A549 (cell line): ENCODE results near the gene PAGE1.

Source experiments
- BHLHE40 ChIP-seq: IDR thresholded peaks from 2 replicates; pipeline ENCODE4 v1.6.1; 2012; ENCODE audit warnings: low read depth, low read length, inconsistent platforms
- JUN ChIP-seq, 2 experiments: fragments of >200 bp; sonication (Bioruptor Twin); formaldehyde crosslinking; IDR thresholded peaks; 2 replicates in 1 of 2; 3 replicates in 1 of 2; pipeline ENCODE4 v1.6.1; 2016 to 2017
- POLR2A ChIP-seq: IDR thresholded peaks from 2 replicates; pipeline ENCODE4 v1.6.1; 2012; ENCODE audit warnings: mild to moderate bottlenecking, low read length
- TF ChIP-seq, protein P1 (sequence below): IDR thresholded peaks from 2 replicates; pipeline ENCODE4 v1.6.1; 2012
- TF ChIP-seq, protein P2 (sequence below): fragments of >200 bp; sonication (Bioruptor Twin); formaldehyde crosslinking; IDR thresholded peaks from 3 replicates; pipeline ENCODE4 v1.5.1; 2016
- TF ChIP-seq, protein P3 (sequence below): IDR thresholded peaks from 2 replicates; pipeline ENCODE4 v1.6.1; 2012
- TF ChIP-seq, protein P4 (sequence below): fragments of 200-600 bp; sonication (generic); IDR thresholded peaks from 2 replicates; pipeline ENCODE4 v1.6.1; 2016; ENCODE audit warnings: antibody characterized with exemption, mild to moderate bottlenecking, moderate library complexity
- TF ChIP-seq, protein P5 (sequence below): fragments of 250-450 bp; sonication (Bioruptor Pico); IDR thresholded peaks from 2 replicates; pipeline ENCODE4 v1.5.0; 2021; ENCODE audit warnings: mild to moderate bottlenecking, moderate library complexity, borderline replicate concordance

DNA sequence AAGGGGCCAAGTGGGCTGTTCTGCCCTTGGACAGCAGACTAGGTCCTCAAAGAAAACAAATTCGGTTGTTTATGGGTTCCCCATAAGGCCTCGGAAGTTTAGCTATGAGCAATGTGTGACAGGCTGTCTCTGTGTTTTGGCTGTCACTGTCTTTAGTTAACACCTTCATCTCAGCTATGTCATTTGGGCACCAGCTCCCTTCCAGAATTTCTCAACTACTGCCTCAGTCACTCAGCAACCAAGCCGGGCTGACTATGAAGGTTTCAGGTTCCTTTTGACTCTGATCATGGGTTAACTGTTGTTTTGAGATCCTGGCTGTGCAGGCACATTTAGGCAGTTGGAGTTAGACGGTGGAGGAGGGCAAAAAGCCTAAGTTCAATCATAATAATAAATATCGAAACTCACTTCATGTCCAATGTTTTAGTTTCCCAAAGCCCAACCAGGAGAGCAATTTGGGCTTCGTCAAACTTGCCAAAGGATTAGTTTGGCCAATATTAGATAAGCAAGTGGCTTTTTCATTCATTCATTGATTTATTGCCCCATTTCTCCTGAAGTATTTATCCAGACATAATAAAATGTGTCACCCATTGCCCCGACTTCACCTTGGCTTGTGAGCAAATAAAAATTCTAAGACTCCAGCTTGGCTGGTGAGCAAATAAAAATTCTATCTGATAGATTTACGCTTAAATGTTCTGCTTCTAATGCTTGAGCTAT lies 9.1 kb upstream of the PAGE1 start:
- TF ChIP-seq POLR2A = no peak
- TF ChIP-seq JUN (IDR thresholded peaks at IDR 0.05) = no peak
- TF ChIP-seq, protein P1, sequence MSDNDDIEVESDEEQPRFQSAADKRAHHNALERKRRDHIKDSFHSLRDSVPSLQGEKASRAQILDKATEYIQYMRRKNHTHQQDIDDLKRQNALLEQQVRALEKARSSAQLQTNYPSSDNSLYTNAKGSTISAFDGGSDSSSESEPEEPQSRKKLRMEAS = no peak
- TF ChIP-seq, protein P2, sequence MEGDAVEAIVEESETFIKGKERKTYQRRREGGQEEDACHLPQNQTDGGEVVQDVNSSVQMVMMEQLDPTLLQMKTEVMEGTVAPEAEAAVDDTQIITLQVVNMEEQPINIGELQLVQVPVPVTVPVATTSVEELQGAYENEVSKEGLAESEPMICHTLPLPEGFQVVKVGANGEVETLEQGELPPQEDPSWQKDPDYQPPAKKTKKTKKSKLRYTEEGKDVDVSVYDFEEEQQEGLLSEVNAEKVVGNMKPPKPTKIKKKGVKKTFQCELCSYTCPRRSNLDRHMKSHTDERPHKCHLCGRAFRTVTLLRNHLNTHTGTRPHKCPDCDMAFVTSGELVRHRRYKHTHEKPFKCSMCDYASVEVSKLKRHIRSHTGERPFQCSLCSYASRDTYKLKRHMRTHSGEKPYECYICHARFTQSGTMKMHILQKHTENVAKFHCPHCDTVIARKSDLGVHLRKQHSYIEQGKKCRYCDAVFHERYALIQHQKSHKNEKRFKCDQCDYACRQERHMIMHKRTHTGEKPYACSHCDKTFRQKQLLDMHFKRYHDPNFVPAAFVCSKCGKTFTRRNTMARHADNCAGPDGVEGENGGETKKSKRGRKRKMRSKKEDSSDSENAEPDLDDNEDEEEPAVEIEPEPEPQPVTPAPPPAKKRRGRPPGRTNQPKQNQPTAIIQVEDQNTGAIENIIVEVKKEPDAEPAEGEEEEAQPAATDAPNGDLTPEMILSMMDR = no peak
- TF ChIP-seq, protein P3, sequence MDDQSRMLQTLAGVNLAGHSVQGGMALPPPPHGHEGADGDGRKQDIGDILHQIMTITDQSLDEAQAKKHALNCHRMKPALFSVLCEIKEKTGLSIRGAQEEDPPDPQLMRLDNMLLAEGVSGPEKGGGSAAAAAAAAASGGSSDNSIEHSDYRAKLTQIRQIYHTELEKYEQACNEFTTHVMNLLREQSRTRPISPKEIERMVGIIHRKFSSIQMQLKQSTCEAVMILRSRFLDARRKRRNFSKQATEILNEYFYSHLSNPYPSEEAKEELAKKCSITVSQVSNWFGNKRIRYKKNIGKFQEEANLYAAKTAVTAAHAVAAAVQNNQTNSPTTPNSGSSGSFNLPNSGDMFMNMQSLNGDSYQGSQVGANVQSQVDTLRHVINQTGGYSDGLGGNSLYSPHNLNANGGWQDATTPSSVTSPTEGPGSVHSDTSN = no peak
- TF ChIP-seq BHLHE40 = no peak
- TF ChIP-seq, protein P4, sequence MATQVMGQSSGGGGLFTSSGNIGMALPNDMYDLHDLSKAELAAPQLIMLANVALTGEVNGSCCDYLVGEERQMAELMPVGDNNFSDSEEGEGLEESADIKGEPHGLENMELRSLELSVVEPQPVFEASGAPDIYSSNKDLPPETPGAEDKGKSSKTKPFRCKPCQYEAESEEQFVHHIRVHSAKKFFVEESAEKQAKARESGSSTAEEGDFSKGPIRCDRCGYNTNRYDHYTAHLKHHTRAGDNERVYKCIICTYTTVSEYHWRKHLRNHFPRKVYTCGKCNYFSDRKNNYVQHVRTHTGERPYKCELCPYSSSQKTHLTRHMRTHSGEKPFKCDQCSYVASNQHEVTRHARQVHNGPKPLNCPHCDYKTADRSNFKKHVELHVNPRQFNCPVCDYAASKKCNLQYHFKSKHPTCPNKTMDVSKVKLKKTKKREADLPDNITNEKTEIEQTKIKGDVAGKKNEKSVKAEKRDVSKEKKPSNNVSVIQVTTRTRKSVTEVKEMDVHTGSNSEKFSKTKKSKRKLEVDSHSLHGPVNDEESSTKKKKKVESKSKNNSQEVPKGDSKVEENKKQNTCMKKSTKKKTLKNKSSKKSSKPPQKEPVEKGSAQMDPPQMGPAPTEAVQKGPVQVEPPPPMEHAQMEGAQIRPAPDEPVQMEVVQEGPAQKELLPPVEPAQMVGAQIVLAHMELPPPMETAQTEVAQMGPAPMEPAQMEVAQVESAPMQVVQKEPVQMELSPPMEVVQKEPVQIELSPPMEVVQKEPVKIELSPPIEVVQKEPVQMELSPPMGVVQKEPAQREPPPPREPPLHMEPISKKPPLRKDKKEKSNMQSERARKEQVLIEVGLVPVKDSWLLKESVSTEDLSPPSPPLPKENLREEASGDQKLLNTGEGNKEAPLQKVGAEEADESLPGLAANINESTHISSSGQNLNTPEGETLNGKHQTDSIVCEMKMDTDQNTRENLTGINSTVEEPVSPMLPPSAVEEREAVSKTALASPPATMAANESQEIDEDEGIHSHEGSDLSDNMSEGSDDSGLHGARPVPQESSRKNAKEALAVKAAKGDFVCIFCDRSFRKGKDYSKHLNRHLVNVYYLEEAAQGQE = no peak
- TF ChIP-seq, protein P5, sequence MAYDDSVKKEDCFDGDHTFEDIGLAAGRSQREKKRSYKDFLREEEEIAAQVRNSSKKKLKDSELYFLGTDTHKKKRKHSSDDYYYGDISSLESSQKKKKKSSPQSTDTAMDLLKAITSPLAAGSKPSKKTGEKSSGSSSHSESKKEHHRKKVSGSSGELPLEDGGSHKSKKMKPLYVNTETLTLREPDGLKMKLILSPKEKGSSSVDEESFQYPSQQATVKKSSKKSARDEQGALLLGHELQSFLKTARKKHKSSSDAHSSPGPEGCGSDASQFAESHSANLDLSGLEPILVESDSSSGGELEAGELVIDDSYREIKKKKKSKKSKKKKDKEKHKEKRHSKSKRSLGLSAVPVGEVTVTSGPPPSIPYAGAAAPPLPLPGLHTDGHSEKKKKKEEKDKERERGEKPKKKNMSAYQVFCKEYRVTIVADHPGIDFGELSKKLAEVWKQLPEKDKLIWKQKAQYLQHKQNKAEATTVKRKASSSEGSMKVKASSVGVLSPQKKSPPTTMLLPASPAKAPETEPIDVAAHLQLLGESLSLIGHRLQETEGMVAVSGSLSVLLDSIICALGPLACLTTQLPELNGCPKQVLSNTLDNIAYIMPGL (CRISPR knock-in tag) = no peak
